ENCODE results near the gene ZNF581.

ZNF581 gene

GRCh38 chr19:55650602-55651230 is 7.3 kb downstream of the ZNF581 start:
- DNase-seq: no peak

GRCh38 chr19:55651236-55651635 is 7.8 kb downstream of the ZNF581 start:
- DNase-seq: no peak

DNA sequence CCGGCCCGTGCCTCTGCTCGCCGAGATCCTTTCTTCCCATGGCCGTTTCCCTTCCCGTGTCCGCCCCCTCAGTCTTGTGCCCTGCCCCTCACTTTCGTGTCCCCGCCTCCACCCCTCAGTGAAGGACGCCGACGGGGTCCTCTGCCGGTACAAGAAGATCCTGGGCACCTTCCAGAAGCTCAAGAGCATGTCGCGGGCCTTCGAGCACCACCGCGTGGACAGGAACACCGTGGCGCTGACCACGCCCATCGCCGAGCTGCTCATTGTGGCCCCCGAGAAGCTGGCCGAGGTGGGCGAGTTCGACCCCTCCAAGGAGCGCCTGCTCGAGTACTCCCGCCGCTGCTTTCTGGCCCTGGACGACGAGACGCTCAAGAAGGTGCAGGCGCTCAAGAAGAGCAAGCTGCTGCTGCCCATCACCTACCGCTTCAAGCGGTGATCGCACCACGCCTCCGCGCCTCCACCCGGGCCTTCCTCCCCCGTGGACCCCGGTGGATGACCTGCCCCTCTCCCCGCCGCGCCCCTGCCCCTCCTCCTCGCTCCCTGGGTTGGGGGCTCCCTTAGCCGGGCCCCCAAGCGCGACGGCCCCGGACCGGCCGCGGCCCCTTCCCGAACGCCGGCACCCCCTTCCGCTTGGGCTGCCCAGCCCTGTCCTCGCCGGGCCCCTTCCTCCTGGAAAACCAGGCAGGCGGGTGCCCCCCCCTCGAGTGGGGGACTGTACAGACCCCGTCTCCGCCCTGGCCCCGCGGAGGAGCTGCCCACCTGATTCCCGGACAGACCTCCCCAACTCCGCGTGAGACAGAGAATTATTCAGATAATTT is 9.1 kb downstream of the ZNF581 start:
- DNase-seq: no peak

DNA sequence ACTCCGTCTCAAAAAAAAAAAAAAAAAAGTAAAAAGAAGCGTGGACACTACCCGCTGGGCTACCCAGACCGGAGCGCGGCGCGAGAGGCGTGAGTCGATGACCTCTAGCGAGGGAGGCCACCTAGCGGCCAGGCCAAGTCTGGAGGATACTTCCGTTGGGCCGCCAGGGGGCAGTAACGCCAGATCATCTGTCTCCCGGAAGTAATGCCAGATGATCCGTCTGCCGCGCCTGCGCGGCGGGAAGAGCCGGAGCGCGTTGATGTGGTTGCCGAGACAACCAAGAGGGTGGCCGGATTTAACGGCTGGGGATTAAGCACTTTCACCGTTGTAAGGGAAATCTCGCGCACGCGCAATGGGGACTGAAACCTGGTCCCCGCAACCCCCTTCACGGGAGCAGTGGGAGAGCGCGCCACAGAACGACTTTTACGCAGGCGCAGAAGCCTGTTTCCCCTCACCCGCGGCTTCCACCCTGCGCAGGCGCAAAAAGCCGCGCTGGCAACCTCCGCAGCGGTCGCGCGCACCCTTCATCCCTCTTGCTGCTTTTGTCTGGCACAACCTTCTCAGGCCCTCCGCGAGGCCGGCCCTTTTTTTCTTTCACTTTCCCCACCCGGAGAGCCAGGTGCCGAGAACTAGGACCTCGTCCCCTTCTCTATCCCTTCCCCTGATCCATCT is 10.3 kb downstream of the ZNF581 start:
- peak; percentile 100 for DNase-seq

- peak; percentile 100 for DNase-seq
These were observed 10.9 kb downstream of the ZNF581 start for GRCh38 chr19:55654323-55654867.

- DNase-seq: peak; percentile 96
These were observed 11.6 kb downstream of the ZNF581 start, which contains the start of gene U2AF2 for GRCh38 chr19:55654868-55655647. Gene U2AF2, plus strand, starts transcription at chr19:55655035. Its CDS starts 70 bp downstream, at chr19:55655105.

GRCh38 chr19:55655648-55656040 is 12.2 kb downstream of the ZNF581 start:
- no peak for DNase-seq

- no peak for DNase-seq
These were observed 13.1 kb downstream of the ZNF581 start for GRCh38 chr19:55656552-55656951.

DNA sequence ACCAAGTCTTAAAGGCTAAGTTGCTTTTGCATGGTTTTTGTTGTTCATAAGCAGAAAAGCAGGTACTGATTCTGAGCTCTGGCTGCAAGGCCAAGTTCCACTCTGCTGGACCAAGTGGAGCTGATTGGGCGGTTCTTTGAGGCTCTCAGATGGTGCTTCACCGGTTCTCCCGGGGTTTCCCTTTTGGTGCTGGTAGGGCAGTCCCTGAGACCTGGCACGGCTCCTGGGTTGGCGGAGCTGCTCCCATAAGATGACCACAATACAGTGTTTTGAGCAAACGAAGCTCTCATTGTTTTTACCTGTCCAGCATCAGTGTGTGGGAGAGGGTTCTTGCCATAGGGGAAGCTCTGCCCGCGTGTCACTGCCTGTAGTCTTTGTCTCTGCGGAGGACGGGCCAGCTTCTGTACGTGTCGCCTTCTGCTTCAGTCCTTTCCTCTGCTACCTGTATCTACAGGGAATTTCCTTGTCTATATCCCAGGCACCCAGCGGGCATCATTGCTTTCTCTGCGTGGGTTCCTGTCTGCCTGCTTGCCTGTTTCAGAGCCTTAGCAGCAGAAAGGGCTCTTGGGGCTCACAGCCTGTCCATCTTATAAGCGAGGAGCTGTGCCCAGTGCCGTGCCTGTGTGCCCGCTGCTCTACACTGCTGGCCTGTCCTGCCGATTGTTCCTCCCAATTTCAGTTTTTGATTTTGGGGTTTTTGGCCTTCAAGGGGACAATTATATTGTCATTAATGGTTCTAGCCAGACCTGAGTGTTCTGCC is 13.7 kb downstream of the ZNF581 start:
- DNase-seq: no peak

DNA sequence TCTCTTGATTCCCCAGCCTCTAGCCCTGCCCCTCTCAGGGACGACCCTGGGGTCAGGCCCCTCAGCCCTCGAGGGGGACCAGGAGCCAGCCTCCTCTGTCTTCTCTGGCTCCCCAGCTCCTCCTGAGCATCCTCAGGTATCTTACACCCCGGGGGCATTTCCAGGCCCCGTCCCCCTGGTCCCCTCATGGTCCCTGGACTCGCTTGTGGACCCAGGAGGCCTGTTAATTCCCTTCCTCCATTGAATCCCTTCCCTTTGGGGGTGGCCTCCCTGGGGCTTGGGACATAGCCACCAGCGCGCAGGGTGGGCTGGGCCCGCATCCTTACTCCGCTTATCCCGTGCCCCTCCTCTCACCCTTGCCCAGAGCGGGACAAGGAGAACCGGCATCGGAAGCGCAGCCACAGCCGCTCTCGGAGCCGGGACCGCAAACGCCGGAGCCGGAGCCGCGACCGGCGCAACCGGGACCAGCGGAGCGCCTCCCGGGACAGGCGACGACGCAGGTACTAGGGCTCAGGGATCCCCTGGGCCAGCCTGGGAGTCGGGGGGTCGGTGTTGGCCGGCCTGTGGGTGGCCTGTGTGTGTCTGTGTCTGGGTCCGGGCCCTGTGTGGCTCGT is 15.5 kb downstream of the ZNF581 start:
- no peak for DNase-seq

DNA sequence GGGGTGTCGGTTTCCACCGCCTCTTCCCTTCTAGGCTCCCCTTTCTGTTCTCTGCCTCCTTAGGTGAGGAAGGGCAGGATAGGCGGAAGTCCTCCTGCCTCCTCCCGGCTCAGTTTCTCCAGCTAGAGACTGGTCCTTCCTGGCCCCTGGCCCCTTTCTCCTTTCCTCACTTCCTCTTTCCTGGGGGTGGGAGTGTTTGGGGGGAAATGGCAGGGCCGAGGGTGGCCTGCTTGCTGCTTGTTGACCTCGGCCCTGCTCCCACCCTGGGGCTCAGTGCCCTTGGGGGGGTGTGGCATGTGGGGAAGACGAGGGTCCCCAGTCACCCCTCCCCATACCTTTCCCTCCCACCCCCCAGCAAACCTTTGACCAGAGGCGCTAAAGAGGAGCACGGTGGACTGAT is 16.4 kb downstream of the ZNF581 start:
- no peak for DNase-seq

DNA sequence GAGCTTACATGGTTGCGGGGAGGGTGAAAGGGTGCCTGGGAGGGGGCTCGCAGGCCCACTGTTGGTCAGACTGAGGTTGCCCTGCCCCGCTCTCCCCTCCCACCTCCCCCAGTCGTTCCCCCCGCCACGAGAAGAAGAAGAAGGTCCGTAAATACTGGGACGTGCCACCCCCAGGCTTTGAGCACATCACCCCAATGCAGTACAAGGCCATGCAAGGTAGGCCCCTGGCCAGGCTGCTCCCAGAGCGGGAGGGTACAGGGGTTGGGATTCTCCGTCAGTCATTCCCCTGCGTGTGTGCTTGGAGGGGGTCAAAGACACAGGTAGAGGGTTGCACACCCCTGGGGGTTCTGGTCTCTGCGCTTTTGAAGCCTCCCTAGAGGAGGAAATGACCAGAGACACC is 17.0 kb downstream of the ZNF581 start:
- no peak for DNase-seq

DNA sequence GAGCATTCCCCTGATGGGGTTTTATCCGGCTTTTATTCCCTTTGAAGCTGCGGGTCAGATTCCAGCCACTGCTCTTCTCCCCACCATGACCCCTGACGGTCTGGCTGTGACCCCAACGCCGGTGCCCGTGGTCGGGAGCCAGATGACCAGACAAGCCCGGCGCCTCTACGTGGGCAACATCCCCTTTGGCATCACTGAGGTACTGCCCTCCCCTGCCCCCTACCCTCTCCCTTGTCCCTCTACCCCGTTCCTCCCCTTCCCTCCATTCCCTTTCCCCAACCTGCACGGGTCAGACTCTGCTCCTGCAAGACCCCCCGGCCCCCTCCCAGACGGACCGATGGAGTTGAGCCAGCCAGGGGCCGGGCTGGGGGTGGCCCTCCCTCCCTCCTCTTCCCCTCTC is 17.5 kb downstream of the ZNF581 start:
- DNase-seq: no peak

DNA sequence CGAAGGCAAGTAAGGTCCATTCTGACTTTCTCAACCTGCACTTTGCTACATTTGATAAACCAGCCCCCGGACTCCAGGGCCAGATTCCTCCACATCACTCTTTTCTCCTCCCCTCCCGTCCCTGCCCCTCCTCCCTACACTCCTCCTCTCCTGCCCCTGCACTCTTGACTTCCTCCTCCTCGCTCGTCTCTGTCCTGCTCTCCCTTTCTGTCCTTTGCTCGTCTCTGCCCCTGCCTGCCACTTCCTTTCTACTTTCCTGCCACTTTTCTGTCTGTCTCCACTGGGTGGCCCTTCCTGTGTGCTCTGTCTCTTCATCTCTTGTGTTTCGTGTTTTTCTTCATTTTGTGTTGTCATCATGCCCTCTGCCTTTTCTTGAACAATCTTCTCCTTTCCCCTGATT is 18.4 kb downstream of the ZNF581 start:
- peak; percentile 26 for DNase-seq

DNA sequence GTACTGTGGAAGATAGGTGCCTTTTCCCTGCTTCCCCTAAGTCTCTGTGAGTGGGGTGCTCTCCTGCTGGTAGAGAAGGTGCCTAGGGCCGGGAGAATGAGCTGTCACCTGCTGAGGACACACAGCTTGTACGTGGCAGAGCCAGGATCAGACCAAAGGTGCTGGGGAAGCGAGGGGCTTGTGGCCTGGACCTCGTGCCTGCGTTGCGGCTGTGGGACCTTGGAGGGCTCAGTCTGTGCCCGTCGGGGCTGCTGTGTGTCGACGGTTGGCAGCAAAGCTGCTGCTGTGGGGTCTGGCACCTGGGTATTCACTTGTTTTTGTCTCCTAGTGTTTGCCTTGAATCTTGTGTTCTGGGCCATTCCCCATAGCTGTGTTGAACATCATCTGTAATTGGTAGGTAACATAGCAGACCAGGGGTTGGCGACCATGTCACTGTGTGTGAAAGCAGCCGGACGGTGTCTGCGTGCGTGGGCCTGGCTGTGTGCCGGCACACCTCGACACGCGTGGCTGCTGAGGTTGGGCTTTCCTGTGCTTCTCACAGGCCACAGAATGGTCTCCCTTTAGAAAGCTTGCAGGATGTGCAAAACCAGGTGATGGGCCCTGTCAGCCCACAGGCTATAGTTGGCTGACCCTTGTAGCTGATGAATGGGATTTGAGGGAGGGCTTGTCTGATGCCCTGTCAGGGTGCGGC is 20.5 kb downstream of the ZNF581 start:
- DNase-seq: no peak

DNA sequence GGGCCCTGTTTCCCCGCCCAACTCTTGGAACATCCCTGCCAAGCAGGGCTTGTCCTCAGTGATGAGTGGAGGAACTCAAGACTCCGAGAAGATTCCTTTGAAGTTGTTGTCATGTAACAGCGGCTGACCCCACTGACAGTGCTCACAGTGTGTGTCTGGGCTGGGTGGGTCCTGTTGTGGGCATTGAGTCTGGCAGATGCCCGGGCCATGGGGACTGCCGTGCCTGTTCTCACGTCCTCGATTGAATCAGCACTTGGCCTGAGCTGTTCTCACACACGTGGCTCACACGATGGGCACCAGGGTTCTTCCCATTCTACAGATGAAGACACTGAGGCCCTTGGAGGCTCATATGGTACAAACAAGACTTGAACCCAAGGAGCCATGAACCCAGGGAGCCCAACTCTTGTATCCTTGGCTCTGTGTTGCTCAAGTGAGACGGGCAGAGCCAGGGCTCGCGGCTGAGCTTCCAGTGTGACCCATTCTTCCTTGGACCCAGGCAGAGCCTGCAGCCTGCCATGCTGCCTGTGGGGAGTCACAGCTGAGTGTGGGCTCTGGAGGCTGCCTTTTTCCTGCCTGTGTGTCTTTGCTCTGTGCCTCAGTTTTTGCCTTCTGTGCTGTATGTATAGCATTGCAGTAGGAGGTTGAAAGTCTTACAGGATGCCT is 23.0 kb downstream of the ZNF581 start:
- DNase-seq: no peak

- no peak for DNase-seq
These were observed 23.5 kb downstream of the ZNF581 start for GRCh38 chr19:55667006-55667381.

GRCh38 chr19:55667511-55667910 is 24.1 kb downstream of the ZNF581 start:
- DNase-seq: no peak

GRCh38 chr19:55667958-55668357 is 24.5 kb downstream of the ZNF581 start:
- no peak for DNase-seq

DNA sequence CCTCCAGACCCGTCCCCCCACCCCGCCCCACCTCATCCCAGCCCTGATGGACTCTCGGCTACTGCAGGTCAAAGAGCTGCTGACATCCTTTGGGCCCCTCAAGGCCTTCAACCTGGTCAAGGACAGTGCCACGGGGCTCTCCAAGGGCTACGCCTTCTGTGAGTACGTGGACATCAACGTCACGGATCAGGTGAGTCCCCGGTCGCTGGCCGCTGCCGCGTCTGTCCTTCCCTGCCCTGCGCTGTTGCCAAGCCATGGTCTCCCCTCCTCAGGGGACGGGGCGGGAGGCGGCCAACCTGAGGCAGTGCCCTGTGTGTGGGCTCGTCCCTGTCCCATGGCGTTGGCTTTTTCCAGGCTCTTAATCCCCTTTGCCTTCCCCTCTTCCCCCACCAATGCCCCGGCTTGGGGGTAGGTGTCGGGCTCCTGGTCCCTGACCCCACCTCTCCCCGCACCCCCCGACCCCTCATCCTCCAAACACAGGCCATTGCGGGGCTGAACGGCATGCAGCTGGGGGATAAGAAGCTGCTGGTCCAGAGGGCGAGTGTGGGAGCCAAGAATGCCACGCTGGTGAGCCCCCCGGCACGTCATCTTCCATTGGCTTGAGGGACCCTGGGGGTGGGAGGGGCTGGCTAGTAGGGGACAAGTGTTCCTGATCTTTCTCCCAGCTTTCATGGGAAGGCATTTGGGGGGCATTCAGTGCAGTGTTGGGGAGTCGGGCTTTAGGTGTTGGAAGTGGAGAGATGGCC is 25.3 kb downstream of the ZNF581 start:
- no peak for DNase-seq
